HG03039 (cell line): ENCODE results near the gene ATG16L1.
"Not testable (repeated sequence)": the region's sequence is repeated elsewhere in the genome, so short reads cannot be mapped to it uniquely, and the experiment has no call there.

ENCODE experiments used
- ATAC-seq: cut with Tn5 transposase; IDR thresholded peaks from one replicate; pipeline ENCODE4 v1.9.1; 2021; ENCODE audit warnings: mild to moderate bottlenecking, moderate library complexity; ENCODE audit not compliant: unreplicated experiment

Gene ATG16L1

DNA sequence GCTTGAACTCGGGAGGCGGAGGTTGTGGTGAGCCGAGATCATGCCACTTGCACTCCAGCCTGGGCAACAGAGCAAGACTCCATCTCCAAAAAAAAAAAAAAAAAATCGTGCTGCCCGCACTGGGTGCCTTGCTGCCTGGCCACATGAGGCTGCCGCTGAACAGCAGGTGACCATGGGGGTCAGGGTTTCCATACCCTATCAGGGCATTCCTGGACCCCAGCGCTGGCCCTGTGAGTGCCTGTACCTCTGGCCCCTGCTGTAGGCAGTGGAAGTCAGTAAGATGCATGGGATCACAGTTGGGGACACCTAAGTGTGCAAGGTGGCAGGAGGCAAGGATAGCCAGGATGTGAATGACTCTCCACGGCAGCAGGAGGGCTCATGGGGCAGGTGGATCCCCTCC lies 75.0 kb downstream of the ATG16L1 start:
- no peak for ATAC-seq

DNA sequence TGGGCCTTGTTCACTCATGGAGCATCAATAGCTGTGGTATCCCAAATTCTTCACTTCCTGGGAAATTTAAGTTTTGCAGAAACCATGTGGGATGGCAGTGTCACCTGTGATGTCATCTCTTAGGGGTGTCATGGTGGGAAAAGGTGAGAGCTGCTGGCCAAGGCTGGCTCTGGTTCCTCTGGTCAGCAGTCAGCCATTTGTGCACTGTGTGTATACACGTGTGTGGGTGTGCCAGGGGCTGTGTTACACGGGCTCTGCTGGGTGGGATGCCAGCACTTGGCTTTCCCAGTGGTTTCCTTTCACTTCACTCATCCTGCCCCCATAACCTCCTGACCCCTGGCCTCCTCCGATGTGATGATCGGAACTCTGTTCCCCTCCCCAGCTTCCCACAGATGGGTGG lies 77.4 kb downstream of the ATG16L1 start:
- no peak for ATAC-seq

DNA sequence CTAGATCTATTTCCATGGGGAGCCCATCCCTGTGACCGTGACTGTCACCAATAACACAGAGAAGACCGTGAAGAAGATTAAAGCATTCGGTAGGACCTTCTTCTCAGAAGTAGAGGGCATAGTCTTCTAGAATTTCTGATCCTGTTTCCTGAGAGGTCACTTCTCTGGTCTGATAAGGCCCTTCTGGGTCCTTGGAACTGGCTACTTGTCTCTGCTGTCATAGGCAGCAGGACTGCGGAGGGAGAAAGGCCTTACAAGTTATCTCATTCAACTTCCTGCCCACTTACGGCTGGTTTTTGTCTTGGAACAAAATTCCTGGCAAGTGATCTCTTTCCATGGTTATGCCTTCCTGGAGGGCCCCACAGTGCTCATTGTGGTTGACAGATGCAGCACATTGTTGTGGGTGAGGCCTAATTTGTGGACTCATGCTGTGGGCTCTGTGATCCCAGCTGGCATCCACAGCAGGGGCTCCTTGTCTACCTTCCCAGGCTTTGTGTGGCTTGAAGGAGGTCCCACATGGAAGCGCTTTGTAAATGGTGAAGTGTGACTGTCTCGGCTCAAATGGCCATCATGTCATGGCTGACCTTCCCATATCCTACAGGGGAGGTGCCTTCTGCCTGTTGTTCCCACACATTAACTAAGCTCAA lies 78.1 kb downstream of the ATG16L1 start:
- no peak for ATAC-seq

DNA sequence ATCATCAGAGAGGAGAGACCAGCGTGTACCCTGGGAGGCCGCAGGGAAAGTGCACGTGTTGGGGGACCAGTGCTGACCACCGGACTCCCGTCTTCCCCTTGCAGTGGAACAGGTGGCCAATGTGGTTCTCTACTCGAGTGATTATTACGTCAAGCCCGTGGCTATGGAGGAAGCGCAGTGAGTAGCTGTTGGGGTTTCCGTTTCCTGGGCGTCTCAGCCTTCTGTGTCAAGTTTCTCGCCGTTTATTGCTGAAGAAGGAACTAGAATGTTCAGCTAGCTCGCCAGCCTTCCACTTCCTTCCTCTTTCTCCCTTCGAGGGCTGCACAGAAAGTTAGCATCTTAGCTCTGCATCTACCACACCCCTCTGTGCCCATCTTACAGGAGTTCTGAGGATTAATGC lies 80.1 kb downstream of the ATG16L1 start:
- peak; percentile 69 for ATAC-seq

DNA sequence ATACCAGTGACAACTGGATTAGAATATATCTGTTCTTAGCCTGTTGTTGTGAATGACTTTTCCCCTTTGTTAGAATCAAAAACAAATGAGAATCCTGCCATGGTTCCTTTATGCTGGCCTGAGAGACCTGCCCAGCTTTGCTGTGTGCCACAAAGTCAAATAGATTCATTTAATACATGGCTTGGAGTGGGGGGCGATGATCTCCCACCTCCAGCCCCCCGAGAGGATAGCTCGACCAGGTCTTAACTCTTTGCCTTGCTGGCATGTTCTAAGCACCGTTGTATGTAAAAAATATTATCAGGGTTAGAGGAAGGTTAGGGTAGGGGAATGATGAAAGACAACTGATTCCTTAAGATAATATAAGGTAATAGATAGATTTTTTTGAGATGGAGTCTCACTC lies 80.7 kb downstream of the ATG16L1 start:
- no peak for ATAC-seq

DNA sequence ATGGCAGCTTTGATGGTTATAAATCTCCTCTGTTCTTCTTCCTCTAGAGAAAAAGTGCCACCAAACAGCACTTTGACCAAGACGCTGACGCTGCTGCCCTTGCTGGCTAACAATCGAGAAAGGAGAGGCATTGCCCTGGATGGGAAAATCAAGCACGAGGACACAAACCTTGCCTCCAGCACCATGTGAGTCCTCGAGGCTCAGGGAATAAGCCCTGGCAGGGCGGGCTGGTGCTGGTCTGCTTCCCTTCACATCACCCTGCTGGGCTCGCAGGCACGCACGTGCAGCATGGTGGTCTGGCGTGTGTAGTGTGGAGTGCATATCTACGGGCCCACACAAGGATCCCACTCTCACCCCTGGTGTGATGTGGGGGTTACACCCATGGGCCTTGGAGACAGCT lies 83.4 kb downstream of the ATG16L1 start:
- ATAC-seq = no peak

DNA sequence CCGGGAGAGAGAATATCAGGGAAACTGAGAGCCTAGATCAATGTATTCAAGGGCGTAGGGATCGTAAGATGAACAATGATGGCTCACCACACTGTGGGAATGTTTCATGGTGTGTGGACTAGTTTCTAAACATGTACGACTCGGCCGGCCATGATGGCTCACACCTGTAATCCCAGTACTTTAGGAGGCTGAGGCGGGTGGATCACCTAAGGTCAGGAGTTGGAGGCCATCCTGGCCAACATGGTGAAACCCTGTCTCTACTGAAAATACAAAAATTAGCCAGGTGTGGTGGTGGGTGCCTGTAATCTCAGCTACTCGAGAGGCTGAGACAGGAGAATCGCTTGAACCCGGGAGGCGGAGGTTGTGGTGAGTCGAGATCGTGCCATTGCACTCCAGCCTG lies 84.6 kb downstream of the ATG16L1 start:
- not testable (repeated sequence) for ATAC-seq

DNA sequence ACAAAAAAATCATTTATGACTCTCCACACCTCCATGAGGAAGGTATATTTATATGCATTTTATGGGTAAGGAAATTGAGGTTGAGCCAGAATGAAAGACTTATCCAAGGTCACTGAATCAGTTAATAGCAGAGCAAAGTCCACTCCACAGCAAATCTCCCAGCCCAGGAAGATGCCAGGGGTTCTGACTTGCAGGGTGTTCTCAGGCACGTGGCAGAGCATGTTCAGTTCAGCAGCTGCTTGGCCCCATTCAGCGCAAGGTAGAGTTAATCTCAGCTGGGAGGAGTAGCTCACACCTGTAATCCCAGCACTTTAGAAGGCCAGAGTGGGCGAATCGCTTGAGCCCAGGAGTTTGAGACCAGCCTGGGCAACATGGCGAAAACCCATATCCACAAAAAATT lies 85.1 kb downstream of the ATG16L1 start:
- ATAC-seq = no peak

DNA sequence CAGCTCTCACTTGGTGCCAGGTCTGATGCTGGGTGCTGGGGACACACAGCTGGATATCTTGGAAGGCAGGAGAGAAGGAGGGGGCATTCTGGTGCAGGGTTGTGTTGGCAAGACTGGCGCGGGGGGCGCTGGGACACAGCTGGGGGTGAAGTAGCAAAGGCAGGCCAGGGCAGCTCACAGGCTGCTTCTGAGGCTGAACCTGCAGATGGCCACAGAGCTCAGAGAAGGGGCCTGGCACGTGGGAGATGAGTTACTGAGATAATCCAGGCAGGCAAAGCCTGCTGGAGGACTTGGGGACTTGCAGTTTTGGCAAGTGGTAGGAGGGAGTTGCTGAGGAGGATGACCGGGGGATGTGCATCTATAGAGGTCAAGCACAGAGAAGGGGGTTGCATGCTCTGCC lies 86.6 kb downstream of the ATG16L1 start:
- ATAC-seq = no peak

DNA sequence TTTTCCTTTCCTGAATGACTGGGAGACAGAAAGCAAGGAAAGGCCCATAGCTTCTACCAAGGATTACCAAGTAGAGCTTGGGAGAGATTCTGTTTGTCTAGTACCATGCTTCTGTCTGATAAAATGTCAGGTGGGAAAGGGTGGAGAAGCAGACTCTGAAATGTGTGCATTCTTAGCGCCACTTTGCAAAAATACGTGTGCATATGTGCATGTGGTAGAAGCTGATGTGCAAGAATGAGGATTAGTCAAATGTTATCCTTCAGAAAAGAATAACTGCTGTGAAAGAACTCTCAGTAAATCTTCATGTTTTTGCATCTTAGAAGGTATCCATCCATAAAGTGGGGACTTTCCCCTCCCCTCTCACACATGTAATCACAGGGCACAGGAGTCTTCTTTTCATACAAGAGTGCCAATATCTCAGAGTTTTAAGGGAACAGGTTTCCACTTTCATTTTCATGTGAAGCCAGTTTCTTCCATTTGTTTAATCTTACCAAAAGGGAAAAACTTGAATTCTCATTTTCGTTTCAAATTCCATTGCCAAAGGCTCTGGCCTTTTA lies 87.4 kb downstream of the ATG16L1 start:
- ATAC-seq = no peak

DNA sequence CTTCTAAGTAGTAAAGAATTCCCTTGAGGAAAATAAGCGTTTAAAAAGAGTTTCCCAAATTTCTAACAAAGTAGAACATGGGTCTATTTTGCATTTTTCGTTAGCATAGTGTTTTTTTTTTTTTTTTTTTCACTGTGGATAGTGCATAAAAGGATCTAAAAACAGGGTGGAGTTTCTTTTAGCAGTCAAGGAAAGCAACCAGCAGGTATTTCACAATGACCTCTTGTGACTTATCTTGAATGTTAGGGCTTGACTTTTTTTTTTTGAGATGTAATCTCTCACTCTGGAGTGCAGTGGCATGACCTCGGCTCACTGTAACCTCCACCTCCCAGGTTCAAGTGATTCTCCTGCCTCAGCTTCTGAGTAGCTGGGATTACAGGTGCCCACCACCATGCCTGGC lies 88.0 kb downstream of the ATG16L1 start:
- ATAC-seq = no peak

DNA sequence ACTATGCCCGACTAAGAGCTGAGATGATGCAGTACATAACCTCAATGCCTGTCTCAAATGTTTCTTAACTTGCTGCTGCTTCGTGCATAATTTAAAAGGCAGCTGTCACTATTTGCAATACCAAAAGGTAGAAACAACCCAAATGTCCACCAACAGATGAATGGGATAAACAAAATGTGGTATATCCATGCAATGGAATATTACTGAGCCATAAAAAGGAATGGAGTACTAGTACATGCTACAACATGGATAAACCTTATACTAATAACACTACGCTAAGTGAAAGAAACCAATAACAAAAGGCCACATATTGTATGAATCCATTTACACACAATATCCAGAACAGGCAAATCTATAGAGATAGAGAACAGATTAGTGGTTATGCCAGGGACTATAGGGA lies 89.8 kb downstream of the ATG16L1 start:
- ATAC-seq = no peak

DNA sequence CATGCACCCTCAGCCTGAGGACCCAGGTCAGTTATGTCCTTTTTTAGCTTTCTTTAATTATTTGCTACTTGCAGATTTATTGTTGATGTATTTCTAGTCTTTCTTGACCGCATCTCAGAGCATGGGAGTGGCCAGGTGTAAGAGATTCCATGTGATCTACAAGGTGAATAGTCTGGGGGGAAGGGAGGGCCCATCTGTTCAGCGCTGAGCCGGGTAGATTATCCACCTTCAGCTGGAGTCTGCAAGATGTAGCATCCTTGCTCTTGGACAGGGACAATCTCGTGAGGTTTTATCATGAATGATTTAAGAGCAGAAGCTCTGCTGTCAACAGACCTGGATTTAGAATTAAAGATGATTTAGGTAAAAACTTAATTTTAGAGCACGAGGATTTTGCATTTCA lies 90.8 kb downstream of the ATG16L1 start:
- ATAC-seq = no peak

DNA sequence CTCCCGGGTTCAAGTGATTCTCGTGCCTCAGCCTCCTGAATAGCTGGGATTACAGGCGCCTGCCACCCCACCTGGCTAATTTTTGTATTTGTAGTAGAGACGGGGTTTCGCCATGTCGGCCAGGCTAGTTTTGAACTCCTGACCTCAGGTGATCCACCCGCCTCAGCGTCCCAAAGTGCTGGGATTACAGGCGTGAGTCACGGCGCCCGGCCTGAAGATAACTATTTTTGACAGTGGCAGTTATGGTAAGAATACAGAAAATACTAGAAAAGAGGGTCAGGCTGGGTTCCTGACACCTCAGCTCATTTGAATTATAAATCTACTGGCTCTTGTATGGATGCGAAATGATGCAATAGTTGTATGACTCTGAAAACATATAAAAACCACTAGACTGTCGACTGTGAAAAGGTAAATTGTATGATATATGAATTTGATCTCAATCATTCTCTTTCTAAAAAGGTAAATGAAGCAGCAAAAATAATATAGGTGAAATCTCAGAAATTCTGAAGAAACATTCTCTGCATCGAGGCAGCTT lies 91.8 kb downstream of the ATG16L1 start:
- ATAC-seq = no peak
